Type B pancreatic cell (in vitro differentiated cells): ENCODE measurements around the gene PRM3. TPM values are rescaled to one million over a fixed set of nuclear protein-coding genes. Genes with fewer than 3 reads are reported as not detected.

Experiments
- DNase-seq: peaks from one replicate; pipeline ENCODE4 v3.0.0; 2021; ENCODE audit warnings: mixed read lengths; ENCODE audit not compliant: unreplicated experiment; ENCODE audit errors: extremely low spot score
- H3K27ac Mint-ChIP-seq: 2 replicates; pipeline ENCODE4 v1.8.0; 2021; ENCODE audit warnings: mild to moderate bottlenecking, mixed read lengths
- H3K27me3 Mint-ChIP-seq: 2 replicates; pipeline ENCODE4 v1.8.0; 2021; ENCODE audit warnings: mixed read lengths
- H3K36me3 Mint-ChIP-seq: 2 replicates; pipeline ENCODE4 v1.8.0; 2021; ENCODE audit warnings: mixed read lengths
- H3K4me1 Mint-ChIP-seq: one replicate; pipeline ENCODE4 v1.8.0; 2021; ENCODE audit warnings: mixed read lengths; ENCODE audit not compliant: unreplicated experiment
- H3K4me3 Mint-ChIP-seq: 2 replicates; pipeline ENCODE4 v1.8.0; 2021; ENCODE audit warnings: mild to moderate bottlenecking, mixed read lengths
- H3K9me3 Mint-ChIP-seq: 2 replicates; pipeline ENCODE4 v1.8.0; 2021; ENCODE audit warnings: mixed read lengths
- total RNA-seq: library from RNA; stranded (reverse); gene quantifications from 2 replicates; pipeline ENCODE4 v1.2.1, GENCODE V29; 2021; ENCODE audit warnings: low replicate concordance
- TF ChIP-seq, protein P1 (sequence below): fragments of 200-600 bp; sonication (generic); conservative IDR thresholded peaks from 2 replicates; pipeline ENCODE4 v1.5.0; 2021; ENCODE audit warnings: antibody characterized with exemption, mild to moderate bottlenecking

PRM3 gene
- total RNA-seq, 1 donor from 2014 or later: not detected

DNA sequence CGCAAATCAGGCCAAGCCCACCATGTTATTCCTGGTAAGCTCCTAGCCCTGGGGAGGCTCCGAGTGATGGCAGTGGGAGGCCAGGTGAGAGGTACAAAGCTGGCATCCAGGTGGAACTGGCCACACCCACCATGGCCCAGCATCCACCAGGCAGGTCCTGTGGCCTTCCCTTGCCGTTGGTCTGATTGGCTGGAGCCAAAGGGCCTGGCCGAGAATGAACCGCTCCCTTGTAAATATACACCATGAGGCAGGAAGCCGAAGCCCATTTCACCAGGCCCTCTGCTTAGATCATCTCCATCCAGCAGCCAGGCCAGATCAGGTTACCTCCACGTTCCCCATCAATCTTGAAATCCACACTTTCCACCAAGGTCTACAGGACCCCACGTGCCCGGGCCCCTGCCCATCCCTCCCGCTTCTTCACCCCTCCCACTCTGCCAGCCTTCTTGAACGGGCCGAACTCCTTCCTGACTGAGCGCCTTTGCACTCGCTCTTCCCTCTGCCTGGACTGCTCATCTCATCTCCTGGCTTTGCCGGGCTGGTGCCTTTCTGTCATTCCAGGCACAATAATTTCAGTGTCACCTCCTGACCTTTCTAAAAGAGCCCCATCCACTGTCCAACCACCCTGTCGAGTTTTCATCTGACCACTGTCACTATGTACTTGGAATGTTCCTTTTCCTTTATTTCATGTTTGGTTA lies 23.2 kb downstream of the PRM3 start:
- Mint-ChIP-seq H3K9me3 (peaks cover 3% of the 10 kb centered on the region), H3K27ac (peak overlapping the region; percentile 32), H3K4me3 (peak overlapping the region; percentile 48), H3K4me1 (peaks cover 34% of the 10 kb centered on the region), H3K36me3 (peaks cover 4% of the 10 kb centered on the region), H3K27me3 (no peaks in the 10 kb centered on the region)
- TF ChIP-seq, protein P1, sequence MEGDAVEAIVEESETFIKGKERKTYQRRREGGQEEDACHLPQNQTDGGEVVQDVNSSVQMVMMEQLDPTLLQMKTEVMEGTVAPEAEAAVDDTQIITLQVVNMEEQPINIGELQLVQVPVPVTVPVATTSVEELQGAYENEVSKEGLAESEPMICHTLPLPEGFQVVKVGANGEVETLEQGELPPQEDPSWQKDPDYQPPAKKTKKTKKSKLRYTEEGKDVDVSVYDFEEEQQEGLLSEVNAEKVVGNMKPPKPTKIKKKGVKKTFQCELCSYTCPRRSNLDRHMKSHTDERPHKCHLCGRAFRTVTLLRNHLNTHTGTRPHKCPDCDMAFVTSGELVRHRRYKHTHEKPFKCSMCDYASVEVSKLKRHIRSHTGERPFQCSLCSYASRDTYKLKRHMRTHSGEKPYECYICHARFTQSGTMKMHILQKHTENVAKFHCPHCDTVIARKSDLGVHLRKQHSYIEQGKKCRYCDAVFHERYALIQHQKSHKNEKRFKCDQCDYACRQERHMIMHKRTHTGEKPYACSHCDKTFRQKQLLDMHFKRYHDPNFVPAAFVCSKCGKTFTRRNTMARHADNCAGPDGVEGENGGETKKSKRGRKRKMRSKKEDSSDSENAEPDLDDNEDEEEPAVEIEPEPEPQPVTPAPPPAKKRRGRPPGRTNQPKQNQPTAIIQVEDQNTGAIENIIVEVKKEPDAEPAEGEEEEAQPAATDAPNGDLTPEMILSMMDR: no peak
- DNase-seq: no peak

DNA sequence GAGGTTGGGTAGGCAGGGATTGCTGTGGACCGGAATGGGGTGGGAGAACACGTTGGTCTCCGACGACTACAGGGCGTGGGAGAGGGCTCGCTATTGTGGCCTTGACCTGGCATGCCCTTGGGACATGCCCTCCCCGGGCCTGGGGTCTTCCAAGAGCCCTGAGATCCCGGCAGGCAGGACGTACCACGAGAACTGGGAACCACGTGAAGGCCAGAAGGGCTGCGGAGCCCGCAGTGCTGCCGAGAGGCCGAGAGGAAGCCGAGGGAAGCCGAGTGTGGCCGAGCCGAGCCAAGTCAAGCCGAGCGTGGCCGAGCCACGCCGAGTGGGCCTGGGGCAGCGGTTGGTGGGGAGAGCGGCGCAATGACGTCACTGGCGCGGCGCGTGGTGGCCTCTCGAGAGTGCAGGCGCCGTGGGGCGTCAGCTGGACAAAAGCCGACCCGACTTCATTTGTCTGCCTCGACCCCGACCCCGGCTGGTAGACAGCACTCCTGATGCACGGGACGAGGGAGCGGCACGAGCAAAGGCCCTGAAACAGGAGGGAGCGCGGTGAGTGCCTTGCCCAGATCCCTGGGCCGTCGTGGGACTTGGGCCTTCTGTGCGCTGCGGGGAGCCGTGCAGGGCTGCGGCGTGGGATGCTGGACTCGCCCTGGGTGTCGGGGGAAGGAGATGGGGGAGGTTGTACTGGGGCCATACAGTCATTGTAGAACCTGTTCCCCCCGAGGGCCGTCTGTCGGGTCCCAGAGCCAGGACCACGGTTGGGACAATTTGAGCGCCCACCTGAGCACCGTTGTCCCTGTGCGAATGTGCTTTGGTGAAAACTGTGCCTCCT lies 24.0 kb downstream of the PRM3 start:
- no peak for DNase-seq
- Mint-ChIP-seq H3K4me1 (peaks cover 36% of the 10 kb centered on the region), H3K27me3 (no peaks in the 10 kb centered on the region), H3K27ac (no peak overlapping the region), H3K4me3 (no peak overlapping the region), H3K36me3 (peaks cover 4% of the 10 kb centered on the region), H3K9me3 (peaks cover 3% of the 10 kb centered on the region)
- TF ChIP-seq, protein P1: no peak

DNA sequence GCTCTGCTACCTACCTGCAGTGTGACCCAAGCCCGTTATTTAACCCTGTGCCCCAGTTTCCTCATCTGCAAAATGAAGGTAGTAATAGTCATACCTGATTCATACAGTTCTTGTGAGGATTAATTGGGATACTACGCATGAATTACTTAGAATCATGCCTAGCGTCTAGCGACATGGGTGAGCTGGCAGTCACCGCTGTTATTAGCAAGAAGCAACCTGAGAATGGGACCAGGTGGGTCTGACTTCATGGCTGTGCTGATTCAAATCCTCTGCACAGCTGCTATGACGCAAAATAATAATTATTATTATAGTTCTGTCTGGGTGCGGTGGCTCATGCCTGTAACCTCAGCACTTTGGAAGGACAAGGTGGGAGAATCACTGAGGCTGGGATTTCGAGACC lies 25.3 kb downstream of the PRM3 start:
- no peak for DNase-seq
- TF ChIP-seq, protein P1: no peak
- peaks cover 3% of the 10 kb centered on the region for H3K9me3 Mint-ChIP-seq
- no peak overlapping the region for H3K4me3 Mint-ChIP-seq
- peaks cover 27% of the 10 kb centered on the region for H3K4me1 Mint-ChIP-seq
- H3K27me3 Mint-ChIP-seq: no peaks in the 10 kb centered on the region
- no peak overlapping the region for H3K27ac Mint-ChIP-seq
- H3K36me3 Mint-ChIP-seq: peaks cover 4% of the 10 kb centered on the region

DNA sequence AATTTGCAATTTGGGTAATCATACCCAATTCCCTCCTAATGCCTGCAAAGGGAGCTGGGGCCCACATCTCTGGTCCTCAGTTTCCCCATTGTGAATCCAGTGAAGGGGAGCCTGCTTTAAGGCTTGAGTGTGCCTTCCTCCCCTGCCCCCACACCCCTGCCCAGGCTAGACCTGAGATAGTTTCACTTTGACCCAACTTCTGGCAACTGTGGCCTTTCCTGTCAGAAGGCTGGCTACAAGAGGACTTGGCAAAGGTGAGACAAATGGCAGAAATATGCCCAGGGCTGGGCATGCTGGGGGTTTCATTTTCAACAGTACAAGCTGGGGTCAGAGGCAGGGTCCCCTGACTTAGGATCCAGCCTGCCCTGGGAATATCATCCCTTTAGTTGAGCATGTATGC lies 27.4 kb downstream of the PRM3 start:
- H3K4me1 Mint-ChIP-seq: peaks cover 16% of the 10 kb centered on the region
- DNase-seq: no peak
- no peak overlapping the region for H3K27ac Mint-ChIP-seq
- H3K4me3 Mint-ChIP-seq: no peak overlapping the region
- no peaks in the 10 kb centered on the region for H3K27me3 Mint-ChIP-seq
- TF ChIP-seq, protein P1: no peak
- no peaks in the 10 kb centered on the region for H3K36me3 Mint-ChIP-seq
- peaks cover 3% of the 10 kb centered on the region for H3K9me3 Mint-ChIP-seq

DNA sequence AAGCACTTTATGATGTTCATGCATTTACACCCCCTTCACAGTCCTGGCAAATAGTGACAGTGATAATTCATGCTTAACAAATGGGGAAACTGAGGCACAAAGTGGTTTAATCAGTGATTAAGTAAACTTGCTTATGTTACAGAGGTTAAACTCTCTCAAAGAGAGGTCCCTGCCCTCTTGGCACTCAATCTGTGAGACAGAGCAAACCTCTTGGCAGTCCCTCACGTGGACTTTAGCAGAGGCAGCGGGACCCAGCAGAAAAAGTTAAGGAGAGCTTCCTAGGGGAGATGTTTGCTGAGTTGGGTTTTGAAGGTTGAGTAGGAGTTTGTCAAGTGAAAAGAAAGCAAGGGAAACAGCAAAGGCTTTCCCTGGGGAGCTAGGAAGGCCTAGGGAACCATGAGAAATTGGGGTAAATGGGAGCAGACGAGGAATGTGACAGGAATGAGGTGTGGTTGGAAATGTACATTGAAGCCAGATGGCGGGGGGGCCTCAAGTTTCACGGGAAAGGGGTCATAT lies 28.1 kb downstream of the PRM3 start:
- DNase-seq: no peak
- TF ChIP-seq, protein P1: no peak
- Mint-ChIP-seq H3K4me3 (no peak overlapping the region), H3K27ac (no peak overlapping the region), H3K27me3 (no peaks in the 10 kb centered on the region), H3K36me3 (no peaks in the 10 kb centered on the region), H3K4me1 (peaks cover 10% of the 10 kb centered on the region), H3K9me3 (no peaks in the 10 kb centered on the region)
